Measurements from ENCODE around the gene RPS6KB2.

GRCh38 chr11:67458266-67458665, 30.0 kb downstream of the RPS6KB2 start:
- no peak for TF ChIP-seq EP300 (IDR thresholded peaks at IDR 0.05; ENCODE audit: borderline replicate concordance)
- no peak for TF ChIP-seq REST (IDR thresholded peaks at IDR 0.05; ENCODE audit: low read depth)
- no peak for TF ChIP-seq CREB1 (IDR thresholded peaks at IDR 0.05; ENCODE audit: low read depth)
- TF ChIP-seq FOXM1 (IDR thresholded peaks at IDR 0.05; ENCODE audit: borderline replicate concordance, low read depth): no peak
- TF ChIP-seq TAF1 (IDR thresholded peaks at IDR 0.05; ENCODE audit: low read depth): no peak
- TF ChIP-seq ZBTB7A (IDR thresholded peaks at IDR 0.05; ENCODE audit: low read depth): no peak
- TF ChIP-seq MAX (IDR thresholded peaks at IDR 0.05): no peak

Measured in Ishikawa (cell line).